Testis (tissue), 3 donors: Measurements from ENCODE around the gene IFITM5. TPM values are rescaled to one million over a fixed set of nuclear protein-coding genes. Genes with fewer than 3 reads are reported as not detected.

Experiments used
- DNase-seq: peaks from one replicate; pipeline ENCODE4 v3.0.0-alpha.2; 2019
- H3K27ac ChIP-seq, 2 donors: fragments of 200-600 bp; sonication (generic); one replicate each; pipeline ENCODE4 v1.5.1; 2019
- H3K27me3 ChIP-seq: fragments of 200-600 bp; sonication (generic); one replicate; pipeline ENCODE4 v1.5.1; 2019
- H3K36me3 ChIP-seq: fragments of 200-600 bp; sonication (generic); one replicate; pipeline ENCODE4 v1.5.1; 2017; ENCODE audit warnings: low read depth; ENCODE audit errors: missing control alignments
- H3K4me1 ChIP-seq: fragments of 200-600 bp; sonication (generic); one replicate; pipeline ENCODE4 v1.5.1; 2019
- H3K4me3 ChIP-seq, 2 donors: fragments of 200-600 bp; sonication (generic); one replicate each; pipeline ENCODE4 v1.5.1; 2017 to 2019
- H3K9me3 ChIP-seq: fragments of 200-600 bp; sonication (generic); one replicate; pipeline ENCODE4 v1.5.1; 2017
- CTCF ChIP-seq, 3 experiments: fragments of 450-650 bp in 2 of 3; fragments of 200-600 bp in 1 of 3; sonication (generic) in 1 of 3; IDR thresholded peaks; one replicate each; pipeline ENCODE4 v1.5.1; 2016 to 2019; ENCODE audit warnings: antibody characterized with exemption in 3 of 3, mild to moderate bottlenecking in 2 of 3, moderate library complexity in 1 of 3
- POLR2A ChIP-seq: fragments of 450-650 bp; IDR thresholded peaks from one replicate; pipeline ENCODE4 v1.6.1; 2017; ENCODE audit warnings: antibody characterized with exemption, mild to moderate bottlenecking, moderate library complexity
- WGBS, 2 donors: methylation state at CpG; one replicate each; pipeline ENCODE4 v1.1.5; 2018; 5-methylcytosine and 5-hydroxymethylcytosine counted together
- intact Hi-C: fragments of 100-400 bp; cut with DNase I; formaldehyde crosslinking; loops from one replicate; pipeline ENCODE4 v1.15.1; 2023; ENCODE audit warnings: low total_unique reads
- polyA plus RNA-seq: library from polyadenylated mRNA; stranded (reverse); fragments of 350-450 nt; fragmentation: Illumina TruSeq; extraction: RNeasy Lipid Tissue Mini Kit (QIAGEN cat#74804); gene quantifications from one replicate; pipeline ENCODE4 v1.2.3, GENCODE V29; 2014; ENCODE audit warnings: low read depth, low replicate concordance; ENCODE audit not compliant: insufficient read depth
- total RNA-seq, 2 donors: library from RNA; depleted of rRNA; stranded (reverse); fragments of >200 nt; gene quantifications; one replicate each; pipeline ENCODE4 v1.2.3, GENCODE V29; 2016

IFITM5 gene
- total and polyA plus RNA-seq, 3 donors from 2014 or later: not detected

- H3K4me1 ChIP-seq: peaks cover 20% of the 10 kb centered on the region
- 82 to 83% methylated on average over 32 to 52 of the region's 52 CpGs for WGBS, 2 donors
- peak overlapping the region; percentile 50 to 63 for H3K27ac ChIP-seq
- intact Hi-C loops: no loop called here
- no peak for DNase-seq
- H3K27me3 ChIP-seq: no peaks in the 10 kb centered on the region
- H3K9me3 ChIP-seq: no peaks in the 10 kb centered on the region
- no peak for TF ChIP-seq CTCF (IDR thresholded peaks at IDR 0.05)
- no peak for TF ChIP-seq POLR2A
- no peaks in the 10 kb centered on the region for H3K36me3 ChIP-seq
- peak overlapping the region; percentile 45 to 50 for H3K4me3 ChIP-seq
Observed at GRCh38 chr11:304061-304506, 4.8 kb upstream of the IFITM5 start.

GRCh38 chr11:303363-303762 lies 4.0 kb upstream of the IFITM5 start:
- no peak overlapping the region for H3K4me3 ChIP-seq
- 56 to 75% methylated on average over 12 of the region's 12 CpGs for WGBS, 2 donors
- H3K4me1 ChIP-seq: peaks cover 21% of the 10 kb centered on the region
- no peaks in the 10 kb centered on the region for H3K36me3 ChIP-seq
- no peaks in the 10 kb centered on the region for H3K9me3 ChIP-seq
- TF ChIP-seq POLR2A: no peak
- intact Hi-C loops: no loop called here
- H3K27ac ChIP-seq: no peak overlapping the region
- DNase-seq: no peak
- no peaks in the 10 kb centered on the region for H3K27me3 ChIP-seq

- Histone ChIP-seq H3K27me3 (no peaks in the 10 kb centered on the region), H3K36me3 (no peaks in the 10 kb centered on the region), H3K4me1 (peaks cover 14% of the 10 kb centered on the region), H3K27ac (no peak overlapping the region), H3K4me3 (no peak overlapping the region), H3K9me3 (no peaks in the 10 kb centered on the region)
- WGBS, 2 donors: 36 to 66% methylated on average over 13 to 20 of the region's 20 CpGs
- intact Hi-C loops: loop anchor here (10.0 kb wide), 1 partner anchor 55 kb away; no protein-coding TSS in a partner anchor
- no peak for DNase-seq
- no peak for TF ChIP-seq CTCF (IDR thresholded peaks at IDR 0.05)
- TF ChIP-seq POLR2A: no peak
Observed at GRCh38 chr11:299951-300735, 817 bp upstream of the IFITM5 start.

GRCh38 chr11:298406-299065 lies 790 bp downstream of the IFITM5 start:
- no peaks in the 10 kb centered on the region for H3K9me3 ChIP-seq
- H3K4me3 ChIP-seq: no peak overlapping the region
- peaks cover 18% of the 10 kb centered on the region for H3K4me1 ChIP-seq
- H3K27me3 ChIP-seq: no peaks in the 10 kb centered on the region
- TF ChIP-seq POLR2A: no peak
- no peak for TF ChIP-seq CTCF (IDR thresholded peaks at IDR 0.05)
- no peak for DNase-seq
- H3K27ac ChIP-seq: peak overlapping the region; percentile 58 to 68
- H3K36me3 ChIP-seq: no peaks in the 10 kb centered on the region
- intact Hi-C loops: loop anchor here (10.0 kb wide), 1 partner anchor 56 kb away; no protein-coding TSS in a partner anchor
- 75 to 86% methylated on average over 9 to 15 of the region's 15 CpGs for WGBS, 2 donors
